Measurements from ENCODE around the gene TTR.

Gene TTR

GRCh38 chr18:31577195-31577594 is 14.5 kb upstream of the TTR start:
- FAIRE-seq (no peak), DNase-seq (ENCODE audit: extremely low spot score, insufficient read length, low read depth) (no peak)

- no peak for FAIRE-seq
- no peak for DNase-seq (ENCODE audit: extremely low spot score, insufficient read length, low read depth)
Observed at GRCh38 chr18:31578126-31578525, 13.6 kb upstream of the TTR start.

- FAIRE-seq (no peak), DNase-seq (ENCODE audit: extremely low spot score, insufficient read length, low read depth) (no peak)
Observed at GRCh38 chr18:31579375-31579774, 12.3 kb upstream of the TTR start.

GRCh38 chr18:31581498-31582197 is 10.0 kb upstream of the TTR start:
- FAIRE-seq (no peak), DNase-seq (ENCODE audit: extremely low spot score, insufficient read length, low read depth) (no peak)

- DNase-seq (ENCODE audit: extremely low spot score, insufficient read length, low read depth), result no peak
- FAIRE-seq, result no peak
Observed at GRCh38 chr18:31583185-31583854, 8.4 kb upstream of the TTR start.

- DNase-seq (ENCODE audit: extremely low spot score, insufficient read length, low read depth) (no peak), FAIRE-seq (no peak)
Observed at GRCh38 chr18:31585991-31586390, 5.7 kb upstream of the TTR start.

- FAIRE-seq (no peak), DNase-seq (ENCODE audit: extremely low spot score, insufficient read length, low read depth) (no peak)
Observed at GRCh38 chr18:31586616-31587015, 5.1 kb upstream of the TTR start.

- no peak for FAIRE-seq
- DNase-seq (ENCODE audit: extremely low spot score, insufficient read length, low read depth), result no peak
Observed at GRCh38 chr18:31587529-31587928, 4.1 kb upstream of the TTR start.

GRCh38 chr18:31590570-31590969 is 1.1 kb upstream of the TTR start:
- DNase-seq (ENCODE audit: extremely low spot score, insufficient read length, low read depth), result no peak
- FAIRE-seq, result no peak

GRCh38 chr18:31591113-31591512 is 564 bp upstream of the TTR start:
- FAIRE-seq, result no peak

GRCh38 chr18:31592506-31593157 is 955 bp downstream of the TTR start:
- FAIRE-seq (no peak), DNase-seq (ENCODE audit: extremely low spot score, insufficient read length, low read depth) (no peak)

More at GRCh38 chr18:31591113-31591512, 564 bp upstream of the TTR start:
- no peak for DNase-seq (ENCODE audit: extremely low spot score, insufficient read length, low read depth)

- DNase-seq (ENCODE audit: extremely low spot score, insufficient read length, low read depth), result no peak
- no peak for FAIRE-seq
Observed at GRCh38 chr18:31595121-31595771, 3.6 kb downstream of the TTR start.

GRCh38 chr18:31596081-31596872 is 4.6 kb downstream of the TTR start:
- no peak for DNase-seq (ENCODE audit: extremely low spot score, insufficient read length, low read depth)
- no peak for FAIRE-seq

GRCh38 chr18:31598021-31598805 is 6.5 kb downstream of the TTR start:
- FAIRE-seq (no peak), DNase-seq (ENCODE audit: extremely low spot score, insufficient read length, low read depth) (no peak)

- no peak for FAIRE-seq
Observed at GRCh38 chr18:31603315-31603714, 11.6 kb downstream of the TTR start.

GRCh38 chr18:31606265-31606664 is 14.6 kb downstream of the TTR start:
- FAIRE-seq, result no peak

More at GRCh38 chr18:31603315-31603714, 11.6 kb downstream of the TTR start:
- DNase-seq (ENCODE audit: extremely low spot score, insufficient read length, low read depth), result no peak

GRCh38 chr18:31607384-31607783 is 15.7 kb downstream of the TTR start:
- FAIRE-seq (no peak), DNase-seq (ENCODE audit: extremely low spot score, insufficient read length, low read depth) (no peak)

More at GRCh38 chr18:31606265-31606664, 14.6 kb downstream of the TTR start:
- no peak for DNase-seq (ENCODE audit: extremely low spot score, insufficient read length, low read depth)

GRCh38 chr18:31609886-31610285 is 18.2 kb downstream of the TTR start:
- no peak for DNase-seq (ENCODE audit: extremely low spot score, insufficient read length, low read depth)
- no peak for FAIRE-seq
